DMS79 treated with DMSO at 0.1 percent for 48 hours (cell line): Measurements from ENCODE around the gene ADCY9.

Experiments used
- DNase-seq: peaks from one replicate; lab custom pipeline; 2025; lab: John Stamatoyannopoulos, UW

Gene ADCY9

GRCh38 chr16:4032768-4033167 is 83.5 kb downstream of the ADCY9 start:
- DNase-seq: no peak

- DNase-seq: no peak
These were observed 88.1 kb downstream of the ADCY9 start for GRCh38 chr16:4028144-4028543.

GRCh38 chr16:4026854-4027253 is 89.4 kb downstream of the ADCY9 start:
- no peak for DNase-seq

- DNase-seq: no peak
These were observed 90.8 kb downstream of the ADCY9 start for GRCh38 chr16:4025428-4025827.

- no peak for DNase-seq
These were observed 94.3 kb downstream of the ADCY9 start for GRCh38 chr16:4021916-4022315.

GRCh38 chr16:4021070-4021779 is 95.0 kb downstream of the ADCY9 start:
- peak; percentile 88 for DNase-seq

- DNase-seq: peak; percentile 55
These were observed 96.9 kb downstream of the ADCY9 start for GRCh38 chr16:4019371-4019791.

GRCh38 chr16:4018391-4018790 is 97.9 kb downstream of the ADCY9 start:
- DNase-seq: no peak

- no peak for DNase-seq
These were observed 98.4 kb downstream of the ADCY9 start for GRCh38 chr16:4017807-4018206.

GRCh38 chr16:4016658-4017057 is 99.6 kb downstream of the ADCY9 start:
- no peak for DNase-seq

- DNase-seq: no peak
These were observed 100.3 kb downstream of the ADCY9 start for GRCh38 chr16:4016005-4016352.

- DNase-seq: no peak
These were observed 100.8 kb downstream of the ADCY9 start for GRCh38 chr16:4015275-4016004.

GRCh38 chr16:4011940-4012629 is 104.2 kb downstream of the ADCY9 start:
- no peak for DNase-seq

- DNase-seq: no peak
These were observed 104.9 kb downstream of the ADCY9 start for GRCh38 chr16:4011225-4011939.

GRCh38 chr16:4010225-4011158 is 105.8 kb downstream of the ADCY9 start:
- DNase-seq: no peak

GRCh38 chr16:4009177-4009576 is 107.1 kb downstream of the ADCY9 start:
- DNase-seq: no peak

GRCh38 chr16:4008116-4008515 is 108.1 kb downstream of the ADCY9 start:
- no peak for DNase-seq

GRCh38 chr16:4006397-4006999 is 109.7 kb downstream of the ADCY9 start:
- no peak for DNase-seq

- no peak for DNase-seq
These were observed 110.5 kb downstream of the ADCY9 start for GRCh38 chr16:4005731-4006130.

- no peak for DNase-seq
These were observed 111.0 kb downstream of the ADCY9 start for GRCh38 chr16:4005281-4005680.

- no peak for DNase-seq
These were observed 112.0 kb downstream of the ADCY9 start for GRCh38 chr16:4004206-4004605.
